Measurements from ENCODE around the gene MAP2K1.

- TF ChIP-seq CTCF (tag by site-specific recombination; IDR thresholded peaks at IDR 0.05) (no peak), ZNF24 (tag by site-specific recombination; IDR thresholded peaks at IDR 0.05) (no peak), ZBTB7A (tag by site-specific recombination; IDR thresholded peaks at IDR 0.05; ENCODE audit: low read depth) (no peak), ZNF133 (tag by site-specific recombination; IDR thresholded peaks at IDR 0.05) (no peak), ZNF274 (IDR thresholded peaks at IDR 0.05; ENCODE audit: low read length) (no peak), ZNF274 (tag by site-specific recombination; IDR thresholded peaks at IDR 0.05; ENCODE audit: borderline replicate concordance) (no peak), ZNF561 (tag by site-specific recombination; IDR thresholded peaks at IDR 0.05; ENCODE audit: borderline replicate concordance) (no peak), ZIC2 (tag by site-specific recombination; IDR thresholded peaks at IDR 0.05) (no peak), YY1 (tag by site-specific recombination; IDR thresholded peaks at IDR 0.05) (no peak), ZNF121 (tag by site-specific recombination; IDR thresholded peaks at IDR 0.05) (no peak)
Observed at GRCh38 chr15:66483131-66483566, 96.4 kb downstream of the MAP2K1 start.
